ENCODE data around the gene REG1B. TPM values are rescaled to one million over a fixed set of nuclear protein-coding genes. Genes with fewer than 3 reads are reported as not detected.

The REG1B gene
- total RNA-seq (not detected in 2 replicates), polyA plus RNA-seq (not detected in 2 replicates), polyA minus RNA-seq (not detected in 2 replicates)
- total RNA-seq (2013) = not detected

- CTCF ChIA-PET = no interaction called here
- POLR2A ChIA-PET = no interaction called here
- Histone ChIP-seq H3K9ac (ENCODE audit: low read length) (no peak within 1 kb of the TSS), H3K4me1 (ENCODE audit: control insufficient read depth in 2 of 2, insufficient read depth in 2 of 2, low read length in 2 of 2) (peaks cover 12 to 19% of the 10 kb centered on the region in 2 donors), H3K36me3 (replicated peaks in 1 of 2; ENCODE audit: control extremely low read depth in 1 of 2, control insufficient read depth in 1 of 2, extremely low read depth in 1 of 2, insufficient read depth in 2 of 2, low read length in 1 of 2) (no peaks in the 10 kb centered on the region), H3K9me3 (ENCODE audit: control extremely low read depth in 1 of 3, control insufficient read depth in 2 of 3, insufficient read depth in 1 of 3, low read length in 2 of 3) (peaks cover 0 to 4% (median 0%) of the 10 kb centered on the region in 3 donors), H3K27ac (ENCODE audit: low read length in 2 of 2) (no peak within 1 kb of the TSS), H4K20me1 (ENCODE audit: control insufficient read depth, insufficient read depth, low read length, poor library complexity, severe bottlenecking) (no peaks in the 10 kb centered on the region), H3K4me2 (replicated peaks; ENCODE audit: low read depth, low read length, poor library complexity, severe bottlenecking) (no peak within 1 kb of the TSS), H3K4me3 (ENCODE audit: control extremely low read depth in 1 of 5, extremely low read depth in 1 of 5, insufficient read depth in 1 of 5, low read depth in 2 of 5, low read length in 4 of 5) (no peak within 1 kb of the TSS), H3K27me3 (replicated peaks in 1 of 4; ENCODE audit: control extremely low read depth in 1 of 4, control insufficient read depth in 3 of 4, insufficient read depth in 4 of 4, low read length in 3 of 4) (no peaks in the 10 kb centered on the region), H2AFZ (ENCODE audit: insufficient read depth, low read depth, low read length, poor library complexity, severe bottlenecking) (no peak within 1 kb of the TSS), H3K79me2 (ENCODE audit: control insufficient read depth, insufficient read depth, low read length) (no peaks in the 10 kb centered on the region)
- WGBS (ENCODE audit: insufficient coverage) = no CpG with 5 or more reads among the region's 2 CpGs
- Mint-ChIP-seq H3K27me3 (no peaks in the 10 kb centered on the region), H3K4me3 (no peak within 1 kb of the TSS), H3K9me3 (ENCODE audit: insufficient read depth) (no peaks in the 10 kb centered on the region), H3K4me1 (peaks cover 22% of the 10 kb centered on the region), H3K27ac (no peak within 1 kb of the TSS)
- ATAC-seq (ENCODE audit: low read depth) (no peak), DNase-seq (no peak)
- TF ChIP-seq EZH2 (IDR thresholded peaks at IDR 0.05; ENCODE audit: borderline replicate concordance, insufficient read depth, low read depth, low read length, poor library complexity, severe bottlenecking) = no peak
- TF ChIP-seq CTCF (IDR thresholded peaks at IDR 0.05) = no peak
- intact Hi-C loops (cut with micrococcal nuclease) = no loop called here
These were observed at the start of gene REG1B for GRCh38 chr2:79087785-79088364. Gene REG1B (minus strand): TSS chr2:79087993. CDS start chr2:79087612, 381 bp downstream.

- CTCF ChIA-PET = no interaction called here
- no peak for DNase-seq
- H3K36me3 ChIP-seq (replicated peaks in 1 of 2; ENCODE audit: control extremely low read depth in 1 of 2, control insufficient read depth in 1 of 2, extremely low read depth in 1 of 2, insufficient read depth in 2 of 2, low read length in 1 of 2) = no peaks in the 10 kb centered on the region
- no peak for ATAC-seq (ENCODE audit: low read depth)
- H3K27me3 Mint-ChIP-seq = no peaks in the 10 kb centered on the region
- TF ChIP-seq EZH2 (IDR thresholded peaks at IDR 0.05; ENCODE audit: borderline replicate concordance, insufficient read depth, low read depth, low read length, poor library complexity, severe bottlenecking) (no peak), CTCF (IDR thresholded peaks at IDR 0.05) (no peak)
- H3K4me2 ChIP-seq (replicated peaks; ENCODE audit: low read depth, low read length, poor library complexity, severe bottlenecking) = no peak overlapping the region
- no peaks in the 10 kb centered on the region for H3K4me1 Mint-ChIP-seq
- H3K9ac ChIP-seq (ENCODE audit: low read length) = no peak overlapping the region
- no peak overlapping the region for H3K4me3 ChIP-seq (ENCODE audit: control extremely low read depth in 1 of 5, extremely low read depth in 1 of 5, insufficient read depth in 1 of 5, low read depth in 2 of 5, low read length in 4 of 5)
- H2AFZ ChIP-seq (ENCODE audit: insufficient read depth, low read depth, low read length, poor library complexity, severe bottlenecking) = no peak overlapping the region
- H3K27ac ChIP-seq (ENCODE audit: low read length in 2 of 2) = no peak overlapping the region
- peaks cover 0 to 3% (median 0%) of the 10 kb centered on the region in 3 donors for H3K9me3 ChIP-seq (ENCODE audit: control extremely low read depth in 1 of 3, control insufficient read depth in 2 of 3, insufficient read depth in 1 of 3, low read length in 2 of 3)
- no peaks in the 10 kb centered on the region for H4K20me1 ChIP-seq (ENCODE audit: control insufficient read depth, insufficient read depth, low read length, poor library complexity, severe bottlenecking)
- H3K27me3 ChIP-seq (replicated peaks in 1 of 4; ENCODE audit: control extremely low read depth in 1 of 4, control insufficient read depth in 3 of 4, insufficient read depth in 4 of 4, low read length in 3 of 4) = no peaks in the 10 kb centered on the region
- no CpG with 5 or more reads among the region's 4 CpGs for WGBS (ENCODE audit: insufficient coverage)
- no peak overlapping the region for H3K4me3 Mint-ChIP-seq
- no peaks in the 10 kb centered on the region for H3K9me3 Mint-ChIP-seq (ENCODE audit: insufficient read depth)
- no peaks in the 10 kb centered on the region for H3K79me2 ChIP-seq (ENCODE audit: control insufficient read depth, insufficient read depth, low read length)
- POLR2A ChIA-PET = no interaction called here
- H3K4me1 ChIP-seq (ENCODE audit: control insufficient read depth in 2 of 2, insufficient read depth in 2 of 2, low read length in 2 of 2) = no peaks in the 10 kb centered on the region
- H3K27ac Mint-ChIP-seq = no peak overlapping the region
- intact Hi-C loops (cut with micrococcal nuclease) = no loop called here
These were observed 43.9 kb upstream of the REG1B start for GRCh38 chr2:79131687-79132086.

Measured in B cell (primary cell).